HG02642 (cell line): ENCODE results near the gene MORN1.

ENCODE experiments used
- ATAC-seq: cut with Tn5 transposase; IDR thresholded peaks from one replicate; pipeline ENCODE4 v1.9.1; 2021; ENCODE audit warnings: mild to moderate bottlenecking; ENCODE audit not compliant: unreplicated experiment, poor library complexity

Gene MORN1

DNA sequence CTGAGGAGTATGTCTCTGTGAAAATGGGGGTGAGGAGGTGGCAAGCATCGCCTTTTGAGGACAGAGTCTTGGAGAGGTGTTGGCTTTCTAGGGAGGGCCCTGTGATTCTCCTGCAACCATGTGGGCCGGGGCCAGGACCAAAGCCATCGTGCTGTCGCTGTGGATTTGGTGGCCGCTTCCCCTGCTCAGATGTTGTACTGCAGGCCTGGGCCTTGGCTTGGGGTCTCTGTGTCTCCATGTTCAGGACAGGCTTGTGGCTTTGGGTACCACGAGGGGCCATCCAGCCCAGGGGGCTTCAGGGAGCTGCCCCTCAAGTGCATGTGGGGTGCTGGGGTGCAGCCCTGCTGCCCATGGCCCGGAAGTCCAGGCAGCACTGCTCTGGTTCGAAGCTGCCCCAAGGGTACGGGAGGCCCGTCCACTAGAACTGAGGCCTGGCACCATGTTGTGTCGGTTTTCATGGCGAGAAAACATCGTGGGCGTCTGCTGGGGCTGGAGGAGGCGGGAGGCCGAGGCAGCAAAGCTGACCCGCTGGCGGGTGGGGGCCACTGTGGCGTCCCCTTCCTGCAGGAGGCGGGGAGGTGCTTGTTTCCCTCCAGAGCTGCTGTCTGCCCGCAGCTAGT is 107.9 kb downstream of the MORN1 start:
- ATAC-seq: no peak

GRCh38 chr1:2282556-2283270 is 108.6 kb downstream of the MORN1 start:
- no peak for ATAC-seq

GRCh38 chr1:2279817-2280216 is 111.5 kb downstream of the MORN1 start:
- ATAC-seq: no peak

DNA sequence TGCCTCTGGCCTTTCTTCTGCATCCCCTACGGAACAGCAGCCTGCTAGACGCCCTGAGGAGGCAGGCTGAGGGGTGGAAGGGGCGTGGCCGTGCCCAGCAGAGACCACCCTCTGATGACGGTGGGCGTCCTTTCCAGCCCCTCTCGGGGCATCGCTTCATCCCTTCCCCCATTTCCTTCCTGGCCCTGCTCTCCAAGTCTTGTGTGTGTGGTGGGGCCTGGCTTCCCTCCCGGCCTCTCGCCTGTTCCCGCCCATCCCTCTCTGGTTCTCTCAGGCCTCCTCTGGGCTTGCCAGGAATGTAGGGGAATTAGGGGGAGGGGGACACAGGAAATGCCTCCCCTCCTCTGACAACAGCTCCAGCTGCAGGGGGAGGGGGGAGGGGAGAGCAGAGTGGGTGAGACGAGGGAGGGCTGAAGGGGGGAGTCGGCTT is 112.1 kb downstream of the MORN1 start:
- ATAC-seq: no peak

- no peak for ATAC-seq
Observed at GRCh38 chr1:2278591-2279209, 112.7 kb downstream of the MORN1 start.

- ATAC-seq: no peak
Observed at GRCh38 chr1:2277741-2278488, 113.4 kb downstream of the MORN1 start.

DNA sequence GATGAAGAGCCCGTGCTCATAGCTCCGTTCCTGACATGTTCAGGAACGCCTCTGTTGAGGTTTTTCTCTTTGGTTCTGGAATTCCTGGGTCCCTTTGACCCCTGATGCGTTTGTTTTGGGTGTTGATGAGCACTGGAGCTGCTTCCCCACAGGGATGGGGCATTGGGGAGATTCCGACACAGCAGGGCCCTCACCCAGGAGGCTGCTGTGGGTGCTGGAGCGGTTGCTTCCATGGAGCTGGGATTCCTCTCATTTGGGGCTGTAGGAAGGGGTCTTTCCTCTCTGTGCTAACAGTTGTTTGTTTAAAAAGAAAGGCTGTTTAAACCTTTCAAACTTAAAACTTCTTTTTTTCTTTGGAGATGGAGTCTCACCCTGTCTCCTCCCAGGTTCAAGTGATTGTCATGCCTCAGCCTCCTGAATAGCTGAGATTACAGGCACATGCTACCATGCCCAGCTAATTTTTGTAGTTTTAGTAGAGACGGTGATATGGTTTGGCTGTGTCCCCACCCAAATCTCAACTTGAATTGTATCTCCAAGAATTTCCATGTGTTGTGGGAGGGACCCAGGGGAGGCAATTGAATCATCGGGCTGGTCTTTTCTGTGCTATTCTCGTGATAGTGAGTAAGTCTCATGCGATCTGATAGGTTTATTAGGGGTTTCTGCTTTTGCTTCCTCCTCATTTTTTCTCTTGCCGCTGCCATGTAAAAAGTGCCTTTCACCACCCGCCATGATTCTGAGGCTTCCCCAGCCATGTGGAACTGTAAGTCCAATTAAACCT is 114.4 kb downstream of the MORN1 start:
- no peak for ATAC-seq

DNA sequence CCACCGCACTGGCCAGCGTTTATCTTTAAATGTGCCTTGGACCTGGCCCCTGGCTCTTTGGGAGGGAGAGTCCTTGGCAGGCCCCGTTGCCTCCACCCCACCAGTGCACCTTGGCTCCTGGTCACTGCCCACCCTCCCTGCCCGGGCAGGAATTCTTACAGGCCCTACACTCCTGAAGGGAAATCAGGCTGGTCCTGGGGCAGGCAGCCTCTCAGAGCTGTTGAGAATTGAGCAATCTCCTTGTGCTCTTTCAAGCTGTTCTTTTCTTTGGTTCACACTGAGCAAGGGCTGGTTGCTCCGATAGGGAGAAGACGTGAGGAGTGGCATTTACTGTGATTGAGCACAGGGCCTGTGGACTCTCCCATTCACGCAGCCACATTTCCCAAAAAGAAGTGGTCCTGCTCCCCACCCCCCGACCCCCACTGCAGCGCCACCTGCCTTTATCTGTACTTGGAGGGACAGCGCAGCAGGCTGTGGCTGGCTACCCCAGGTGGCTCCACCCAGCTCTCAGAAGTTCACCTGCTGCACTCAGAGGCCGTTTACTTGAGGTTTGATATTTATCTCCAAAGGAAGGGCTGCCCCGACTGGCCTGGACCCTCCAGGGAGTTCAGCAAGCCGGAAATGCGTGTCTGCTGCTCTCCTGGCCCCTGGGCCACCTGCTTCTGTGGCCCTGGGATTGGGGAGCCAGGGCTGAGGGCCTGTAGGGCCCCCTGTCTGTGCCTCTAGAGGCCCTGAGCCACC is 115.4 kb downstream of the MORN1 start:
- ATAC-seq: no peak

DNA sequence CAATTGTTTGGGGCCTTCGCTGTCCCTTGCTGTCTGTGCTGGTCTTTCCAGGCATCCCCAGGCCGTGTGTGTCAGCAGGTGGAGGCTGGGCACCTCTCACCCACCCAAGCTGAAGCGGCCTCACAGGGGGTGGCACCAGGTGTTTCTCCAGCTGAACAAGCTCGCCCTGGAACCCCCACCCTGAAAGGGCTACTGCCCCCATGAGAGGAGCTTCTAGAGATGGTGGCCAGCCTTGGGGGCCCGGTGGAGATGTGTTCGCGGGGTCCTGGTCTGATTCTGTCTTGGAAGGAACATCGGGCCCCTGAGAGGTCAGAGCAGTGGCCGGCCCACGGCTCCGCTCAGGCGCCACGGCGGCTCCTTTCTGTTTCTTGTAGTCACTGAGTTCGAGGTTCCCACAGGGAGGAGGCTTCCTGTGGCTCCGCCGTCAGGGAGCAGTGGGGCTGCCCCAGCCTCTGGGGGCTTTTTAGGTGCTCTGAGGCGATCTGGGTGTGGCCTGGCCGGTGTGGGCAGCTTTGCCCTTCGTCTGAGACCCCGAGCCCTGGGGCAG is 116.4 kb downstream of the MORN1 start:
- no peak for ATAC-seq

DNA sequence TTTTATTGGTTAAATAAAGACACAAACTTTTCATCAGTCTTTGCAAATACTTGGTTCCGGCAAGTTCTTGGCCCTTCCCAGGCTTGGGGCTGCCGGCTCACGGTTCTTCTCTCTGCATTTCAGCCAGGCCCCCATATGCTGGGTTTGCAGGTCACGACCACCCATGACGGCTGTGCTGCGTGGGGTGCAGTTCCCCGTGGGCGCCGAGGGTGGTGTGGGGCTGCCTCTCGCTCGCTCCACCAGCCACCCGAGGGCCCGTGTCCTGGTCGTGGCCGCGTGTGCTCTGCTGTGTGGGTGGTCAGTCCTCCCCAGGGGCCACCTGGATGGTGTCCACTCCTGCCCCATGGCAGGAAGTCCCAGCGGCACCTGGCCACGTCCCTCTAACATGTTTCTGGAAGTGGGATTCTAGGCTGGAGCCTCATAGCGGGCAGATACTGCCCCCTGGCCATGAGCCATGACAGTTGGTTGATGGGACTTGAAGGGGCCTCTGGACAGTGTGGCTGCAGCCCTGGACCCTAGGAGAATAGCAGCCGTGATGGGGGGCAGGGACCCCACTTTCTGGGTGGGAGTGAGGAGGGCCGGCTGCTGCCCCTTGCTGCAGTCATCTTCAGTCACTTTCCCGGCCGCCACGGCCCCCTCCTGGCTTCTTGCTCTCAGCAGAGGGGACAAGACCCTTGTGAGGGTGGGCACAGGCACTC is 117.0 kb downstream of the MORN1 start:
- no peak for ATAC-seq

DNA sequence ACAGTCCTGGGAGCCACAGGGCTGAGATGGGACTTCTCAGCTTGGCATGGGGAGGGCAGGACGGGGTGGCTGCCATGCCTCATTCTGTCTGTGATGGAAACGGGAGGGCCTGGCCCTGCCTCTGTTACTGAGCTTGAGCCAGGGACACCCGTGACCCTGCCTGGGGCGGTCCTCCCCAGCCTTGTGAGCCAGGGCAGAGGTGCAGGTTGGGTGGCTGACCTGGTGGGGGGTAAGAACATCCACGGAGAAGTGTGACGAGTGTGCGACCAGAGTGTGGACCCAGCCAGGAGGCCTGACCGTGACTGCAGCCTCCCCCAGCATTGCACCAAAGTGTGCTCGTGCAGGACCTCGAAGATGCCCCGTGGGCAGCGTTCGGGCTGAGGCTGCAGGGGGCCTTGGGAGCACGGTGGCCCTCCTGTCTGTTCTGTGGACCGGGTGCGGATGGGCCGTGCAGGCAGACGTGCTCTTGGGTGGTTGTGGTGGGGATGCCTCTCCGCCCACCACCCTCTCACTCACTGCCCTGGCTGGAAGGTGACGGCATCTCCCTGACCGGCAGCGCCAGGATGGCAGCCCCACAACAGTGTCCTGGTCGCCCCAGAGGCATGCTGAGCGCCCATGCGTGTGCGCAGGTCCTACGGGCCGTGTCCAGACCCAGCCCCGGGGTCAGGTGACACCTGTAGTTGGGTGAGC is 117.8 kb downstream of the MORN1 start:
- ATAC-seq: no peak

DNA sequence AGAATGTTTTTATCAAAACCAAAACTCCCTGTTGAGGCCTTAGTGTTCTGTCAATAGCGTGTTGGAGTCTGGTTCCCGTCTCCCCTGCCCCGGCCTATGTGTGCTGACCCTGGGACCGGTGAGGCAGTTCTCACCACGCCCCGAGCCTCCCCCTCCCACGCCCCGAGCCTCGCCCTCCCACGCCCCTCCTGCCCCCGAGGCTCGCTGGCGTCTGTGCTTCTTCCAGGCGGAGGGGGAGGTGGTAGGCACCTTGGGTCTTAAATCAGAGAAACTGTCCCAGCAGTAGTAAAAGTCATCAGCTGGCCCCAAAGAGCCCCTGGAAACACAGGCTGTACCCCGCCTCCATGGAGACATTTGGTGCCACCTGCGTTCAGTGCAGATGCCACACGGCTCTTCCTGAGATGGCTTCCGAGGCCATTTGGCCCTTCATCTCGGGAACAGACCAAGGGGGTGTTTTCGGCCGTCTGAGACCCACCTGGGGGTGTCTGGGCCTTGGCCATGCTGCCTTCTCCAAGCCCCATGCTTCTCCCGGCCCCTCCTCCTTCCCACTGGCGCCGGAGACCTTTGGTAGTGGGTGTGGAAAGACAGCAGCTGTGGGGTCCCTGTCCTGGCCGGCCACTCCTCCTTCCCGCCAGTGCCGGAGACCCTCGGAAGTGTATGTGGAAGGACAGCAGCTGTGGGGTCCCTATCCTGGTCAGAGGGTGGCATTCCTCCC is 118.5 kb downstream of the MORN1 start:
- ATAC-seq: no peak

GRCh38 chr1:2271841-2272655 is 119.3 kb downstream of the MORN1 start:
- no peak for ATAC-seq
